ENCODE measurements around the gene EDARADD. TPM values are rescaled to one million over a fixed set of nuclear protein-coding genes. Genes with fewer than 3 reads are reported as not detected.

EDARADD gene
- total and polyA plus RNA-seq, 3 experiments from 2014 or later = 16.2 to 24.6 (median 23.3) TPM

DNA sequence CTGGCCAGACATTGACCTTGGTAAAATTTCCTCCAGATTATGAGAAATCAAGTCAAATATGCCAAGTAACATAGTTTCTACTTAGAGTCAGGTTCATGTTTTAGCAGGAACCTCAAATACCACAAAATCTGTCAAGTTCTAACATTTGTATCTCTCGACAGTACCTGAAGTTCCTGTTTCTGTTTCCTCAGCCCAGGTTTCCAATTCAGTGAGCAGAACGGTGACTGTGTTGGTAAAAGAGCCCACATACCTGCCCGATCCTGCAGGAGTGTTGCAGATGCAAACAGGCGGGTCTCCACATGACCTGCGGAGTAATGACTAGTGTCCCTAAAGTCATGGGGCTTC is 71.8 kb downstream of the EDARADD start:
- ChIA-PET POLR2A (no interaction called here), CTCF (interaction anchor here (0.6 kb wide), 1 partner anchor 13 kb away, joined by 3 read pairs; no protein-coding TSS in a partner anchor)
- H3K36me3 Mint-ChIP-seq = peaks cover 6 to 14% (median 9%) of the 10 kb centered on the region in 3 donors
- peaks cover 4 to 24% of the 10 kb centered on the region in 2 donors for H3K27me3 Mint-ChIP-seq
- no peak overlapping the region for H3K4me3 ChIP-seq (ENCODE audit: low read length)
- H3K9me3 Mint-ChIP-seq = no peaks in the 10 kb centered on the region
- no peaks in the 10 kb centered on the region for H3K9me3 ChIP-seq (ENCODE audit: low read length)
- H3K4me1 Mint-ChIP-seq = peaks cover 22 to 28% (median 25%) of the 10 kb centered on the region in 3 donors
- no peaks in the 10 kb centered on the region for H3K27me3 ChIP-seq (ENCODE audit: insufficient read depth, low read length, poor library complexity, severe bottlenecking)
- peak overlapping the region in 6 of 8 donors; percentile 19 to 64 (median 48) for H3K27ac Mint-ChIP-seq
- peaks cover 19% of the 10 kb centered on the region for H3K4me1 ChIP-seq (ENCODE audit: insufficient read depth, low read length)
- H3K36me3 ChIP-seq (ENCODE audit: insufficient read depth, low read length) = no peaks in the 10 kb centered on the region
- DNase-seq = peak in 2 of 5 donors; percentile 25 to 37
- no peak overlapping the region for H3K27ac ChIP-seq (ENCODE audit: low read depth, low read length)
- H3K4me3 Mint-ChIP-seq = peak overlapping the region in 6 of 7 donors; percentile 54 to 79 (median 67)

DNA sequence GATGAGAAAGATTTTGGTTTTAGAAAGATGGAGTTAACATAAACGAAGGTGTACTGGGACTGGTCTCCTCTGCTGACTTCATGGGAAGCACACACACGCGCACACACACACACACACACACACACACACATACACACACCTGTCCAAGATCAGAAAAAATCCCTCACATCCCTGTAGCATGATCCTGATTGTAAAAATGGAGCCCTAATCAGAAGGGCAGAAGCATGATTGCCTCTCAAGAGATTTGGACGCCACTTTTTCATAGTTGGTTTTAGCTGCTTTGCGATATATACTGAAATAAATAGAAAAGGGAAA is 73.2 kb downstream of the EDARADD start:
- ChIA-PET POLR2A (interaction anchor here (0.6 kb wide), 1 partner anchor 47 kb away, joined by 4 read pairs; no protein-coding TSS in a partner anchor), CTCF (no interaction called here)
- H3K27ac Mint-ChIP-seq = no peak overlapping the region
- peaks cover 22 to 28% (median 25%) of the 10 kb centered on the region in 3 donors for H3K4me1 Mint-ChIP-seq
- Histone ChIP-seq H3K27ac (ENCODE audit: low read depth, low read length) (no peak overlapping the region), H3K4me3 (ENCODE audit: low read length) (no peak overlapping the region), H3K36me3 (ENCODE audit: insufficient read depth, low read length) (no peaks in the 10 kb centered on the region), H3K9me3 (ENCODE audit: low read length) (no peaks in the 10 kb centered on the region), H3K4me1 (ENCODE audit: insufficient read depth, low read length) (peaks cover 19% of the 10 kb centered on the region), H3K27me3 (ENCODE audit: insufficient read depth, low read length, poor library complexity, severe bottlenecking) (no peaks in the 10 kb centered on the region)
- peaks cover 4 to 11% of the 10 kb centered on the region in 2 donors for H3K27me3 Mint-ChIP-seq
- H3K4me3 Mint-ChIP-seq = peak overlapping the region in 1 of 7 donors; percentile 63
- no peaks in the 10 kb centered on the region for H3K9me3 Mint-ChIP-seq
- no peak for DNase-seq
- H3K36me3 Mint-ChIP-seq = peaks cover 0 to 14% (median 8%) of the 10 kb centered on the region in 3 donors

DNA sequence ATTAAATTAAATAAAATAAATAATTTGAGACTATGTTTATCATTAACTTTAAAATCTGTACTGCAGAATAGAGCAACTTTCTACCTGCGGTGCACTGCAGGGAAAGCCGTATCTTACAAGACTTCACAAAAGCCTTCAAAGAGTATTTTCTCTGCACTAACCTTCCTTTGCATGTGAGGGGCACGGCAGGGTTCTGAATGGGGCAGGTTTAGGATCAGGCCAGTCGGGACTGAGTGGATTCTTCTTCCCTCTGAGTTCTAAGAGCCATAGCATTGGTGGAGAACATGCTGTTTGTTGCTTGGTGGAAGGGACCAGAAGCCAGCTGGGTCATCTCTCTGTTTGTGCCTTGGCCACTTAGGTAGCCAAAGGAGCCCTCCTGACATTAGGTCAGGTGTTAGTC is 74.5 kb downstream of the EDARADD start:
- Histone ChIP-seq H3K9me3 (ENCODE audit: low read length) (no peaks in the 10 kb centered on the region), H3K27me3 (ENCODE audit: insufficient read depth, low read length, poor library complexity, severe bottlenecking) (no peaks in the 10 kb centered on the region), H3K4me1 (ENCODE audit: insufficient read depth, low read length) (peaks cover 19% of the 10 kb centered on the region), H3K27ac (ENCODE audit: low read depth, low read length) (no peak overlapping the region), H3K36me3 (ENCODE audit: insufficient read depth, low read length) (no peaks in the 10 kb centered on the region), H3K4me3 (ENCODE audit: low read length) (no peak overlapping the region)
- Mint-ChIP-seq H3K36me3 (peaks cover 0 to 13% (median 8%) of the 10 kb centered on the region in 3 donors), H3K9me3 (no peaks in the 10 kb centered on the region), H3K4me1 (peaks cover 22 to 28% (median 23%) of the 10 kb centered on the region in 3 donors), H3K27me3 (peaks cover 6 to 9% of the 10 kb centered on the region in 2 donors), H3K4me3 (no peak overlapping the region), H3K27ac (no peak overlapping the region)
- CTCF ChIA-PET = no interaction called here
- POLR2A ChIA-PET = interaction anchor here (0.6 kb wide), 1 partner anchor 11 kb away, joined by 3 read pairs; no protein-coding TSS in a partner anchor
- DNase-seq = no peak

DNA sequence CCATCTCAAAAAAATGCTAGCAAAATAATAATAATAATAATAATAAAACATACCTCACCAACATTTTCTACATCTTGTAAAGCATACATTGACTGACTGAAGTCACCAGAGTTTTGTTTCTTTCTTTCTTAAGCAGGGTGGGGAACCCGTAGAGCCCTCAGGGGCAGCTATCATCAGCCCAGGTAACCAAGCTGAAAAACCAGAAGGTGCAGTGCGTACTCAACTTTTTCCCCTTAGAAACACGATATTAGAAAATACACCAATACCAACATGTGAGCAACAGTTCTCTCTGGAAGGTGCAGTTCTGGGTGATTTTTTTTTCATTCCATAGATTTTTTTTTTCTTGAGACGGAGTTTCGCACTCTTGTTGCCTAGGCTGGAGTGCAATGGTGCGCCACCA is 75.4 kb downstream of the EDARADD start:
- Mint-ChIP-seq H3K9me3 (no peaks in the 10 kb centered on the region), H3K27me3 (peaks cover 9% of the 10 kb centered on the region in 2 donors), H3K36me3 (peaks cover 0 to 11% (median 8%) of the 10 kb centered on the region in 3 donors), H3K27ac (no peak overlapping the region), H3K4me3 (no peak overlapping the region), H3K4me1 (peaks cover 22 to 27% (median 23%) of the 10 kb centered on the region in 3 donors)
- Histone ChIP-seq H3K9me3 (ENCODE audit: low read length) (no peaks in the 10 kb centered on the region), H3K36me3 (ENCODE audit: insufficient read depth, low read length) (no peaks in the 10 kb centered on the region), H3K4me1 (ENCODE audit: insufficient read depth, low read length) (peaks cover 19% of the 10 kb centered on the region), H3K4me3 (ENCODE audit: low read length) (no peak overlapping the region), H3K27ac (ENCODE audit: low read depth, low read length) (no peak overlapping the region), H3K27me3 (ENCODE audit: insufficient read depth, low read length, poor library complexity, severe bottlenecking) (no peaks in the 10 kb centered on the region)
- CTCF ChIA-PET = interaction anchor here (1.4 kb wide), 1 partner anchor 19 kb away, joined by 4 read pairs; no protein-coding TSS in a partner anchor
- POLR2A ChIA-PET = no interaction called here
- DNase-seq = no peak

DNA sequence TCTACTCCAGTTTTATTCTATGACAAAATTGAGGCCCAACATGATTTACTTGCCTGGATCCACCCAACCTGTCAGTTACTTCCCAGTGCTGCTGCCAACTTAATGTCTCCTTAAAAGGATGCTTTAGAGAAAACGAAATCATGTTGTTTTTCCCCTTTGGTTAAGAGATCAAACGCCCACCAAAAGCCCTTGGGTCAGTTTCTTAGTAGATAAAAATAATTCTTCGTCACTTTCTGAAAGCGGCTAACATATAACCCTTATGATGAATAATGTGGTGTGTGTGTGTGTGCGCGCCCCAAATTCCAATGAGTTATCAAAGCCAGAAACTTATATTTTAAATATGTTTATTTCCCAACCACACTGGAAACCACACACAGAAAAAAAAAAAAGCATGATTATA is 77.0 kb downstream of the EDARADD start:
- ChIA-PET POLR2A (no interaction called here), CTCF (no interaction called here)
- DNase-seq = no peak
- H3K9me3 Mint-ChIP-seq = no peaks in the 10 kb centered on the region
- H3K27me3 Mint-ChIP-seq = peaks cover 3 to 9% of the 10 kb centered on the region in 2 donors
- Histone ChIP-seq H3K36me3 (ENCODE audit: insufficient read depth, low read length) (no peaks in the 10 kb centered on the region), H3K9me3 (ENCODE audit: low read length) (no peaks in the 10 kb centered on the region), H3K27ac (ENCODE audit: low read depth, low read length) (no peak overlapping the region), H3K4me1 (ENCODE audit: insufficient read depth, low read length) (peaks cover 3% of the 10 kb centered on the region), H3K4me3 (ENCODE audit: low read length) (no peak overlapping the region), H3K27me3 (ENCODE audit: insufficient read depth, low read length, poor library complexity, severe bottlenecking) (no peaks in the 10 kb centered on the region)
- peaks cover 6 to 11% (median 7%) of the 10 kb centered on the region in 3 donors for H3K4me1 Mint-ChIP-seq
- H3K36me3 Mint-ChIP-seq = peaks cover 0 to 9% (median 5%) of the 10 kb centered on the region in 3 donors
- H3K4me3 Mint-ChIP-seq = no peak overlapping the region
- H3K27ac Mint-ChIP-seq = no peak overlapping the region

DNA sequence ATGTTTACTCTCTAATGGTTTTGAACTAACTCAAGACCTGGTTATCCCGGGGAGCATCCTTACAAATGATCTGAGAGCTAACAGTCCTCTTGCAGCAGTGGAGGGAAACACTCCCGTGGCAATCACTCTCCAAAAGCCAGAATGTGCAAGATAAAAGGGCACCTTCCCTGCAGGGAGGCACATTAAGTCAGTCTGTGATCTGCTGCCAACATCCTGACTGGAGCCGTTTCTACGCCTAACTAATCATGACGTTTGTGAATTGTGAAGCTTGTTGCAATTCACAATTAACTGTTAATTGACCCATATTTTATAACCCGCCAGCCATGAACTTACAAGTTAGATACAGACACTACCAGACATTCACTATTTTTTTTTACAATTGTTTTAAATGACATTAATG is 77.6 kb downstream of the EDARADD start:
- ChIA-PET CTCF (interaction anchor here (1.3 kb wide), 1 partner anchor 363 kb away, joined by 3 read pairs; no protein-coding TSS in a partner anchor), POLR2A (no interaction called here)
- no peak for DNase-seq
- Histone ChIP-seq H3K4me1 (ENCODE audit: insufficient read depth, low read length) (no peaks in the 10 kb centered on the region), H3K4me3 (ENCODE audit: low read length) (no peak overlapping the region), H3K9me3 (ENCODE audit: low read length) (no peaks in the 10 kb centered on the region), H3K27ac (ENCODE audit: low read depth, low read length) (no peak overlapping the region), H3K27me3 (ENCODE audit: insufficient read depth, low read length, poor library complexity, severe bottlenecking) (no peaks in the 10 kb centered on the region), H3K36me3 (ENCODE audit: insufficient read depth, low read length) (no peaks in the 10 kb centered on the region)
- Mint-ChIP-seq H3K27ac (peak overlapping the region in 1 of 8 donors; percentile 17), H3K4me3 (no peak overlapping the region), H3K27me3 (peaks cover 3 to 6% of the 10 kb centered on the region in 2 donors), H3K4me1 (peaks cover under 1 to 5% (median 2%) of the 10 kb centered on the region in 3 donors), H3K9me3 (no peaks in the 10 kb centered on the region), H3K36me3 (peaks cover 0 to 9% (median 5%) of the 10 kb centered on the region in 3 donors)

DNA sequence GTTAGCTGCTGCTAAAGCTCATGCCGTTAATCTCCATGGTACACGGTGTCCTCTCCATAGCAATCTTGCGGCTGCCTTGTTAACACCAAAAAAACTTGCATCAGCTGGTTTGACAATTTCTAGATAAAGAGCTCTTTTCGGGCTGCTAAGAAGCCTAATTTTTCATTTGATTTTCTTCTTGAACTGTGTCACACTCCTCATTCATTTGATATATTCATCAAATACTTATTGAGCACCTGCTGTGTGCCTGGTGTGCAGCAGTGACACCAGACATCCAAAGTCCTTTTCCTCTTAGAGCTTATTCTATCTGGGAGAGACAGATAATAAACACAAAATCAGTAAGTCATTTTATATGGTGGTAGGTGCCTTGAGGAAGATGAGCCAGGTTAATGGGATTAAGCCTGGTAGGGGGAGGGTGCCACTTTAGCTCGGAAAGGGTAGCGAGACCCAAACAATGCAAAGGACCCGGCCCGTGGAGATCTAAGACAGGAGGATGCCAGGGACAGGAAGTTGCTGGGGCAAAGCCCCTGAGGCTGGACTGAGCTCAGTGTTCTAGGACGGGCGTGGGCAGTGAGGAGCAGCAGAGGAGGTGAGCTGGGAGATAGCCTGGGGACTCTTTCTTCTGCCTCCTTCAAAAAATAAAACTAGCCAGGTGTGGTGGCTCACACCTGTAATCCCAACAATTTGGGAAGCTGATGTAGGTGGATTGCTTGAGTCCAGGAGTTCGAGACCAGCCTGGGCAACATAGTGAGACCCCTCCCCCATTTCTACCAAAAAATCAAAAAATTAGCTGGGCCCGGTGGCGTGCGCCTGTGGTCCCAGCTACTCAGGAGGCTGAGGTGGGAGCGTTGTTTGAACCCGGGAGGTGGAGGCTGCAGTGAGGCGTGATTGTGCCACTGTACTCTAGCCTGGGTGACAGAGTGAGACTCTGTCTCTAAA is 79.0 kb downstream of the EDARADD start:
- Histone ChIP-seq H3K9me3 (ENCODE audit: low read length) (no peaks in the 10 kb centered on the region), H3K27ac (ENCODE audit: low read depth, low read length) (no peak overlapping the region), H3K4me1 (ENCODE audit: insufficient read depth, low read length) (no peaks in the 10 kb centered on the region), H3K4me3 (ENCODE audit: low read length) (no peak overlapping the region), H3K36me3 (ENCODE audit: insufficient read depth, low read length) (no peaks in the 10 kb centered on the region), H3K27me3 (ENCODE audit: insufficient read depth, low read length, poor library complexity, severe bottlenecking) (no peaks in the 10 kb centered on the region)
- no peaks in the 10 kb centered on the region for H3K4me1 Mint-ChIP-seq
- no peaks in the 10 kb centered on the region for H3K9me3 Mint-ChIP-seq
- CTCF ChIA-PET = interaction anchor here (0.9 to 1.6 kb wide), 4 partner anchors 21 to 365 kb away, joined by 3 to 5 read pairs (median 3); no protein-coding TSS in a partner anchor
- H3K36me3 Mint-ChIP-seq = peaks cover 0 to 8% (median 7%) of the 10 kb centered on the region in 3 donors
- no peak for DNase-seq
- H3K27ac Mint-ChIP-seq = peak overlapping the region in 1 of 8 donors; percentile 7
- peaks cover 3 to 5% of the 10 kb centered on the region in 2 donors for H3K27me3 Mint-ChIP-seq
- no peak overlapping the region for H3K4me3 Mint-ChIP-seq
- POLR2A ChIA-PET = no interaction called here

DNA sequence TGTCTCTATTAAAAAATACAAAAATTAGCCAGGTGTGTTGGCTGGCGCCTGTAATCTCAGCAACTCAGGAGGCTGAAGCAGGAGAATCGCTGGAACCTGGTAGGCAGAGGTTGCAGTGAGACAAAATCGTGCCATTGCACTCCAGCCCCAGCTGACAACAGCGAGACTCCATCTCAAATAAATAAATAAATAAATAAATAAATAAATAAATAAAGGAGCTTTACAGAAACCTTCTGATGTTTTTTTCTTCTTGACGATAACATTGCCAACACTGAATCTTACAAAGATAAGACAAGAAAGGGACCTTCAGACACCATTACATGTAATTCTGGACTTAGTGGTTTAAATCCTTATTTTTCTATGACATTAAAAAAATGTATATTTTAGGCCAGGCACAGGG is 81.9 kb downstream of the EDARADD start:
- peaks cover 0 to 4% (median 3%) of the 10 kb centered on the region in 3 donors for H3K36me3 Mint-ChIP-seq

More for the DNA sequence above, 81.9 kb downstream of the EDARADD start:
- ChIA-PET POLR2A (no interaction called here), CTCF (no interaction called here)
- Histone ChIP-seq H3K9me3 (ENCODE audit: low read length) (no peaks in the 10 kb centered on the region), H3K36me3 (ENCODE audit: insufficient read depth, low read length) (no peaks in the 10 kb centered on the region), H3K27ac (ENCODE audit: low read depth, low read length) (no peak overlapping the region), H3K27me3 (ENCODE audit: insufficient read depth, low read length, poor library complexity, severe bottlenecking) (no peaks in the 10 kb centered on the region), H3K4me1 (ENCODE audit: insufficient read depth, low read length) (no peaks in the 10 kb centered on the region), H3K4me3 (ENCODE audit: low read length) (no peak overlapping the region)
- H3K27ac Mint-ChIP-seq = no peak overlapping the region
- H3K9me3 Mint-ChIP-seq = no peaks in the 10 kb centered on the region
- DNase-seq = no peak
- no peak overlapping the region for H3K4me3 Mint-ChIP-seq
- no peaks in the 10 kb centered on the region for H3K4me1 Mint-ChIP-seq
- H3K27me3 Mint-ChIP-seq = peaks cover 3 to 10% of the 10 kb centered on the region in 2 donors
